Calu3 (cell line): ENCODE measurements around the gene SLCO3A1. TPM values are rescaled to one million over a fixed set of nuclear protein-coding genes. Genes with fewer than 3 reads are reported as not detected.

Source experiments
- BruUV-seq: library from RNA; stranded (reverse); fragments of 400-500 nt; replicated peaks from 2 replicates; lab custom pipeline; 2021; lab: Mats Ljungman, UMichigan
- CTCF ChIA-PET: fragments of 300-600 bp; sonication (Branson Sonifier 250); formaldehyde crosslinking; loops from one replicate; lab custom pipeline; 2022; ENCODE audit warnings: antibody characterized with exemption; lab: Charles Lee
- DNase-seq: peaks from one replicate; pipeline ENCODE4 v3.0.0; 2022
- H3K27ac Mint-ChIP-seq: one replicate; pipeline ENCODE4 v1.8.0; 2022; ENCODE audit warnings: mixed read lengths; ENCODE audit not compliant: unreplicated experiment
- H3K27me3 Mint-ChIP-seq: one replicate; pipeline ENCODE4 v1.8.0; 2022; ENCODE audit warnings: mixed read lengths; ENCODE audit not compliant: unreplicated experiment
- H3K36me3 Mint-ChIP-seq: one replicate; pipeline ENCODE4 v1.8.0; 2022; ENCODE audit warnings: mild to moderate bottlenecking, moderate library complexity, mixed read lengths; ENCODE audit not compliant: insufficient read depth, unreplicated experiment
- H3K4me1 Mint-ChIP-seq: one replicate; pipeline ENCODE4 v1.8.0; 2022; ENCODE audit warnings: mild to moderate bottlenecking, low read depth, mixed read lengths; ENCODE audit not compliant: unreplicated experiment
- H3K4me3 Mint-ChIP-seq: one replicate; pipeline ENCODE4 v1.8.0; 2022; ENCODE audit warnings: mild to moderate bottlenecking, low read depth, moderate library complexity, mixed read lengths; ENCODE audit not compliant: unreplicated experiment
- H3K9me3 Mint-ChIP-seq: one replicate; pipeline ENCODE4 v1.8.0; 2022; ENCODE audit warnings: low read depth, mixed read lengths; ENCODE audit not compliant: unreplicated experiment
- CTCF ChIP-seq: fragments of 200-600 bp; IDR thresholded peaks from one replicate; pipeline ENCODE4 v1.8.0; 2022; ENCODE audit warnings: antibody characterized with exemption; ENCODE audit not compliant: unreplicated experiment
- intact Hi-C: fragments of 100-400 bp; cut with micrococcal nuclease; formaldehyde crosslinking; loops from one replicate; pipeline ENCODE4 v1.10.0; 2022; ENCODE audit not compliant: unreplicated experiment
- total RNA-seq: library from RNA; stranded (reverse); gene quantifications from 2 replicates; pipeline ENCODE4 v1.2.3, GENCODE V29; 2022

Gene SLCO3A1
- total RNA-seq, 1 experiment from 2014 or later, result 65.9 TPM

DNA sequence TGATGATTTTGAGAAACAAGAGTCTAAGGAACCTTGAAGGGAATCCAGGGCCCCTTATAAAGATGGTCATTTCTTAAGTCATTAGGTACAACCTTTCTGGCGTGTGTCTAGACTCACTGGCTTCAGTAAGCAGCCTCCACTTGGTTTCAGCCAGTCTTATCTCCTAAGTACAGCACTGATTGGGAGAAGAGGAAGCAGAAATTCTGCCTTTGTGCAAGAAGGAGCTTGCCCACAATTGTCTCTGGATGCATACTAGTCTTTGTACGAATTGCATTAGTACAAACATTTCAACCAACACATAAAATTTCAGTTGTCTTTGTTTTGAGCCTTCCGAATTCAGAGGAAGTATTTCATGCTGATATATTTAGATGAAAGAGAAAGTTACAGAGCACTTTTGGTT, 139.4 kb downstream of the SLCO3A1 start:
- Mint-ChIP-seq H3K4me3 (no peak overlapping the region), H3K36me3 (peaks cover 4% of the 10 kb centered on the region), H3K4me1 (no peaks in the 10 kb centered on the region), H3K9me3 (no peaks in the 10 kb centered on the region), H3K27ac (no peak overlapping the region), H3K27me3 (no peaks in the 10 kb centered on the region)
- CTCF ChIA-PET, result no interaction called here
- intact Hi-C loops, result no loop called here
- DNase-seq, result no peak
- no peak for TF ChIP-seq CTCF
- no TSS peak for BruUV-seq

DNA sequence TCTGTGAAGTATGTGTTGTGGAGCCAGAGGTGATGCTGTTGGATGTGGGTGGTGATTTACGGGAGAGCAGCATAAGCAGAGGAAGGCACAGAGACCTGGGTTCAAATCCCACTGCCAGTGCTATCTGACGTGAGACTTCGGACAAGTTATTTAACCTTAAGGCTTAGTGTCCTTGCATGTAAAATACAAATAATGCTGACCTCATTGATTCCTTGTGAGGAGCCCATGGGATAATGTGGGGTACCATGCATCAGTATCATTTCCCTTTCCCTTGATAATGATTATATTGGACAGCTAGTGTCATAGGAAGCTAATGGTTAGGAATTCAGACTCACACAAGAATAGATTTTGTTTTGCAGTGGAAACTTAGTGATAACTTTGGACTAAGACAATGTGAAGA, 141.6 kb downstream of the SLCO3A1 start:
- no peak for DNase-seq
- no peaks in the 10 kb centered on the region for H3K27me3 Mint-ChIP-seq
- no TSS peak for BruUV-seq
- CTCF ChIA-PET, result no interaction called here
- H3K4me1 Mint-ChIP-seq, result no peaks in the 10 kb centered on the region
- H3K36me3 Mint-ChIP-seq, result peaks cover 4% of the 10 kb centered on the region
- no peak for TF ChIP-seq CTCF
- no peaks in the 10 kb centered on the region for H3K9me3 Mint-ChIP-seq
- no peak overlapping the region for H3K4me3 Mint-ChIP-seq
- H3K27ac Mint-ChIP-seq, result no peak overlapping the region
- intact Hi-C loops, result no loop called here

DNA sequence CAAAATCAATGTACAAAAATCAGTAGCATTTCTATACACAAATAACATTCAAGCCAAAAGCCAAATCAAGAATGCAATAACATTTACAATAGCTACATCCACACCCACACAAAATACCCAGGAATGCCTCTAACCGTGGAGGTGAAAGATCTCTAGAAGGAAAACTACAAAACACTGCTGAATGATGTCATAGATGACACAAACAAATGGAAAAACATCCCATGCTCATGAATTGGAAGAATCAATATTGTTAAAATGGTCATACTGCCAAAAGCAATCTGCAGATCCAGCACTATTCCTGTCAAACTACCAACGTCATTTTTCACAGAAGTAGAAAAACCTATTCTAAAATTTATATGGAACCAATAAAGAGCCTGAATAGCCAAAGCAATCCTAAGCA, 143.7 kb downstream of the SLCO3A1 start:
- no peaks in the 10 kb centered on the region for H3K9me3 Mint-ChIP-seq
- H3K4me3 Mint-ChIP-seq, result no peak overlapping the region
- no peak for DNase-seq
- no TSS peak for BruUV-seq
- H3K27me3 Mint-ChIP-seq, result no peaks in the 10 kb centered on the region
- no peaks in the 10 kb centered on the region for H3K4me1 Mint-ChIP-seq
- TF ChIP-seq CTCF, result no peak
- intact Hi-C loops, result no loop called here
- CTCF ChIA-PET, result interaction anchor here (1.4 kb wide), 1 partner anchor 14 kb away, joined by 3 read pairs; no protein-coding TSS in a partner anchor
- H3K36me3 Mint-ChIP-seq, result peaks cover 4% of the 10 kb centered on the region
- H3K27ac Mint-ChIP-seq, result no peak overlapping the region

GRCh38 chr15:92000709-92001108, 147.2 kb downstream of the SLCO3A1 start:
- no peak overlapping the region for H3K27ac Mint-ChIP-seq
- CTCF ChIA-PET, result interaction anchor here (0.6 kb wide), 1 partner anchor 175 kb away, joined by 4 read pairs; no protein-coding TSS in a partner anchor

More at GRCh38 chr15:92000709-92001108, 147.2 kb downstream of the SLCO3A1 start:
- DNase-seq, result no peak
- Mint-ChIP-seq H3K4me3 (no peak overlapping the region), H3K27me3 (no peaks in the 10 kb centered on the region), H3K36me3 (no peaks in the 10 kb centered on the region), H3K9me3 (no peaks in the 10 kb centered on the region), H3K4me1 (no peaks in the 10 kb centered on the region)
- no TSS peak for BruUV-seq
- intact Hi-C loops, result no loop called here
- no peak for TF ChIP-seq CTCF
